Caco-2 (cell line): ENCODE data around the gene VPS45. TPM values are rescaled to one million over a fixed set of nuclear protein-coding genes. Genes with fewer than 3 reads are reported as not detected.

ENCODE experiments used
- BruUV-seq: library from RNA; stranded (reverse); fragments of 400-500 nt; replicated peaks from 2 replicates; lab custom pipeline; 2021; lab: Mats Ljungman, UMichigan
- CTCF ChIA-PET: fragments of 300-600 bp; sonication (Branson Sonifier 250); formaldehyde crosslinking; loops from one replicate; lab custom pipeline; 2022; ENCODE audit warnings: antibody characterized with exemption; lab: Charles Lee
- POLR2A ChIA-PET: fragments of 300-600 bp; sonication (Branson Sonifier 250); formaldehyde crosslinking; loops from one replicate; lab custom pipeline; 2022; ENCODE audit warnings: antibody characterized with exemption; lab: Charles Lee
- DNase-seq, 2 experiments: peaks; one replicate each; pipeline versions ENCODE4 v3.0.0 to v3.0.0-alpha.2; 2020 to 2022
- H3K27me3 ChIP-seq: replicated peaks from 2 replicates; pipeline ENCODE4 v1.6.0; 2011; ENCODE audit warnings: low read length; ENCODE audit not compliant: control insufficient read depth, insufficient read depth
- H3K36me3 ChIP-seq: 2 replicates; pipeline ENCODE4 v1.5.1; 2011; ENCODE audit warnings: low read length; ENCODE audit not compliant: control insufficient read depth, insufficient read depth
- H3K4me1 ChIP-seq: fragments of 250-450 bp; sonication (Bioruptor Pico); 2 replicates; pipeline ENCODE4 v1.5.1; 2020; ENCODE audit warnings: mild to moderate bottlenecking
- H3K4me3 ChIP-seq: 2 replicates; pipeline ENCODE4 v1.5.1; 2011; ENCODE audit warnings: low read depth, mild to moderate bottlenecking, control low read depth, low read length
- H3K9me3 ChIP-seq: fragments of 250-450 bp; sonication (Bioruptor Pico); 2 replicates; pipeline ENCODE4 v1.5.1; 2020; ENCODE audit warnings: mild to moderate bottlenecking, moderate library complexity
- H3K27ac Mint-ChIP-seq: one replicate; pipeline ENCODE4 v1.8.0; 2022; ENCODE audit warnings: mixed read lengths; ENCODE audit not compliant: unreplicated experiment
- H3K27me3 Mint-ChIP-seq: one replicate; pipeline ENCODE4 v1.8.0; 2022; ENCODE audit warnings: mixed read lengths; ENCODE audit not compliant: insufficient read depth, unreplicated experiment
- H3K36me3 Mint-ChIP-seq: one replicate; pipeline ENCODE4 v1.8.0; 2022; ENCODE audit warnings: mild to moderate bottlenecking, mixed read lengths; ENCODE audit not compliant: insufficient read depth, unreplicated experiment
- H3K4me1 Mint-ChIP-seq: one replicate; pipeline ENCODE4 v1.8.0; 2022; ENCODE audit warnings: low read depth, mixed read lengths; ENCODE audit not compliant: unreplicated experiment
- H3K4me3 Mint-ChIP-seq: one replicate; pipeline ENCODE4 v1.8.0; 2022; ENCODE audit warnings: mild to moderate bottlenecking, moderate library complexity, mixed read lengths; ENCODE audit not compliant: unreplicated experiment
- H3K9me3 Mint-ChIP-seq: one replicate; pipeline ENCODE4 v1.8.0; 2022; ENCODE audit warnings: mixed read lengths; ENCODE audit not compliant: unreplicated experiment
- CTCF ChIP-seq, 2 experiments: fragments of 200-600 bp in 1 of 2; IDR thresholded peaks; 1 replicate in 1 of 2; 2 replicates in 1 of 2; pipeline versions ENCODE4 v1.5.1 to v1.8.0; 2011 to 2022; ENCODE audit warnings: antibody characterized with exemption in 1 of 2, control low read depth in 1 of 2, inconsistent platforms in 1 of 2, low read depth in 1 of 2, low read length in 1 of 2, mild to moderate bottlenecking in 1 of 2, moderate library complexity in 1 of 2; ENCODE audit not compliant: insufficient read depth in 1 of 2, severe bottlenecking in 1 of 2, unreplicated experiment in 1 of 2
- intact Hi-C: fragments of 100-400 bp; cut with micrococcal nuclease; formaldehyde crosslinking; loops from one replicate; pipeline ENCODE4 v1.10.0; 2022; ENCODE audit not compliant: unreplicated experiment
- total RNA-seq: library from RNA; stranded (reverse); gene quantifications from 2 replicates; pipeline ENCODE4 v1.2.3, GENCODE V29; 2022

VPS45 gene
- total RNA-seq, 1 experiment from 2014 or later, result 19.8 TPM

- intact Hi-C loops, result no loop called here
- ChIA-PET CTCF (interaction anchor here (0.9 kb wide), 1 partner anchor 100 kb away, joined by 5 read pairs; no protein-coding TSS in a partner anchor), POLR2A (no interaction called here)
- H3K27me3 ChIP-seq, result no peaks in the 10 kb centered on the region
- no peaks in the 10 kb centered on the region for H3K4me1 Mint-ChIP-seq
- no peaks in the 10 kb centered on the region for H3K27me3 Mint-ChIP-seq
- no TSS peak for BruUV-seq
- TF ChIP-seq CTCF (IDR thresholded peaks at IDR 0.05; ENCODE audit: insufficient read depth in 1 of 2, low read depth in 1 of 2, low read length in 1 of 2, severe bottlenecking in 1 of 2, unreplicated experiment in 1 of 2), result no peak
- H3K36me3 ChIP-seq, result no peaks in the 10 kb centered on the region
- DNase-seq, result no peak
- H3K4me3 ChIP-seq, result no peak overlapping the region
- H3K27ac Mint-ChIP-seq, result no peak overlapping the region
- H3K36me3 Mint-ChIP-seq, result peaks cover 6% of the 10 kb centered on the region
- no peak overlapping the region for H3K4me3 Mint-ChIP-seq
- no peaks in the 10 kb centered on the region for H3K9me3 Mint-ChIP-seq
- H3K9me3 ChIP-seq, result no peaks in the 10 kb centered on the region
- no peaks in the 10 kb centered on the region for H3K4me1 ChIP-seq
Measured at GRCh38 chr1:150087415-150087814, 19.8 kb downstream of the VPS45 start.

GRCh38 chr1:150089846-150090520 lies 22.4 kb downstream of the VPS45 start:
- Histone ChIP-seq H3K27me3 (no peaks in the 10 kb centered on the region), H3K36me3 (no peaks in the 10 kb centered on the region), H3K4me3 (no peak overlapping the region), H3K4me1 (no peaks in the 10 kb centered on the region), H3K9me3 (no peaks in the 10 kb centered on the region)
- Mint-ChIP-seq H3K4me3 (no peak overlapping the region), H3K4me1 (no peaks in the 10 kb centered on the region), H3K27ac (no peak overlapping the region), H3K27me3 (no peaks in the 10 kb centered on the region), H3K36me3 (peaks cover 6% of the 10 kb centered on the region), H3K9me3 (no peaks in the 10 kb centered on the region)
- DNase-seq, result no peak
- TF ChIP-seq CTCF (IDR thresholded peaks at IDR 0.05; ENCODE audit: insufficient read depth in 1 of 2, low read depth in 1 of 2, low read length in 1 of 2, severe bottlenecking in 1 of 2, unreplicated experiment in 1 of 2), result no peak
- ChIA-PET CTCF (interaction anchor here (0.6 kb wide), 1 partner anchor 97 kb away, joined by 3 read pairs; no protein-coding TSS in a partner anchor), POLR2A (no interaction called here)
- no TSS peak for BruUV-seq
- intact Hi-C loops, result no loop called here

GRCh38 chr1:150092180-150092791 lies 24.7 kb downstream of the VPS45 start:
- TF ChIP-seq CTCF (IDR thresholded peaks at IDR 0.05; ENCODE audit: insufficient read depth in 1 of 2, low read depth in 1 of 2, low read length in 1 of 2, severe bottlenecking in 1 of 2, unreplicated experiment in 1 of 2), result no peak
- CTCF ChIA-PET, result no interaction called here
- intact Hi-C loops, result no loop called here

More at GRCh38 chr1:150092180-150092791, 24.7 kb downstream of the VPS45 start:
- Histone ChIP-seq H3K4me1 (no peaks in the 10 kb centered on the region), H3K4me3 (no peak overlapping the region), H3K36me3 (no peaks in the 10 kb centered on the region), H3K27me3 (no peaks in the 10 kb centered on the region), H3K9me3 (no peaks in the 10 kb centered on the region)
- Mint-ChIP-seq H3K27ac (no peak overlapping the region), H3K4me3 (no peak overlapping the region), H3K36me3 (peaks cover 6% of the 10 kb centered on the region), H3K9me3 (no peaks in the 10 kb centered on the region), H3K27me3 (no peaks in the 10 kb centered on the region), H3K4me1 (no peaks in the 10 kb centered on the region)
- BruUV-seq, result no TSS peak
- DNase-seq, result no peak
- POLR2A ChIA-PET, result interaction anchor here (0.7 kb wide), 1 partner anchor 204 kb away, joined by 5 read pairs; a partner anchor contains a TSS
